NCI-H1694 (cell line): ENCODE data around the gene ZNF771.

ENCODE experiments used
- DNase-seq: peaks from one replicate; lab custom pipeline; 2025; lab: John Stamatoyannopoulos, UW

ZNF771 gene

DNA sequence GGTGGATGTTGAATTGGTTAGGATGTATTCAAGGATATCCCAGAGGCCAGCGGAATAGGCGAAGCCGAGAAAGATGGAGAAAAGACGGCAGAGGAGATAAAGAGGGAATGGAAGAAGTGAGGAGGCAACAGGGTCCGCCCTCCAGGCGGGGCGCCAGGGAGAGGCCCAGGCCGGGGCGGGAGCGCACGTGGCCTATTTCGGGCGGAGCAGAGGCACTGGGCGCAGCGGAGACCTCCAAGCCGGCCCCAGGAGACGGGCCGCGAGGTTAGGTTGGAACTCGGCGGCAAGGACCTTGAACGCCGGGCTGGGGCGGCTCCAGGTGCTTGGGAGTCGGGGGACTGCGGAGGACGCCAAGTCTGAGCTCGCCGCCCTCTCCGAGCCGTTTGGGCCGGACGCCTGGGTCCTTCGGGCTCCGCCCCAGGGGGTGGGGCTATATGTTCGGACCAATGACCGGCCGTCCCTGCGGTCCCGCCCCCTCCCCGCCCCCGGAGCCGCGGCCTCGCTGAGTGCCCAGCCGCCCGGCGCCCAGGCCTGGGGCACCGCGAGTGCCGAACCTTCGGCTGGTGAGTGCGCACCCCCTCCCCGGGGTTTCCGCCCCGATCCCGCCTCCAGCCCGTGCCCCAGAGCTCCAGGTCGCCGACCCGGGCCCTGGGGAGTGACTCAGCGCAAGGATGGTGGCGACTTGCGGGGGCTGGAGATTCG lies at the start of gene ZNF771:
TSS of gene ZNF771 (plus strand) at position 505 of the 702 bp plus-strand sequence. CDS start 448 bp downstream, outside the sequence.
- DNase-seq = peak; percentile 49

DNA sequence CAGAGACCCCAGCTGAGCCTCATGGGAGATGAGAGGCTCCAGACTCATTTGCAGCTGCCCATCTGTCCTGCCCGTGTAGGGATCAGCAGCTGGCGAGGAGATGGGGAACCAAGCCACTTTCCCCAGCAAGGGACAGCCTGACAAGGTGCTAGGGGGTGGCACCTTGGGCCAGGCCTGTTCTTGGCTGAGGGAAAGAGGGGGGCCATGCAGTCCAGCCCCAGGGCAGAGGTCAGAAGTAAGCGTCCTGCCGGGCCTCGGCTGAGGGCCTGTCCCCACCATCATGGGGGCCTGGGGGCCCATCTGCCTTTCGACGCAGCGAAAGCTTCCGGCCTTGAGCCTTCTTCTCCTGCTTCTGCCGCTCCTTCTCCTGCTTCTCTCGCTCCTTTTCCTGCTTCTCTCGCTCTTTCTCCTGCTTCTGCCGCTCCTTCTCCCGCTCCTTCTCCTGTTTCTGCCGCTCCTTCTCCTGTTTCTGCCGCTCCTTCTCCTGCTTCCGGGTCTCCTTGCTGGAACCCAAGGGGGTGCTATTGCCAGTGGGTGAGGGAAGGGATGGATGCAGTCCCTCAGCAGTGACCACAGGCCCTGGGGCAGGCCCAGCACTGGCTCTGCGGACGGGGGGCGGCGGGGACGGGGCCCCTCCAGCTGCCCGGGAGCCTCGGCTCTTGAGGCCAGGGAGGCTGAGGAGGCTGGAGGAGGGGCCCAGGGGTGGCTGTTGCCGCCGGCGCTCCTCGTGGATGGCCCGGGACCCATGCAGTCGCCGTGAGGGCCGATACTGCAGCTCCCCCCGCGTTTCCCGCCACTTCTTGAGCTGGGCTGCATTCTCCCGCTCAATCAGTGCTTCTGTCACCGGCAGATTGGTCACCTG lies 49.5 kb upstream of the ZNF771 start:
- no peak for DNase-seq

DNA sequence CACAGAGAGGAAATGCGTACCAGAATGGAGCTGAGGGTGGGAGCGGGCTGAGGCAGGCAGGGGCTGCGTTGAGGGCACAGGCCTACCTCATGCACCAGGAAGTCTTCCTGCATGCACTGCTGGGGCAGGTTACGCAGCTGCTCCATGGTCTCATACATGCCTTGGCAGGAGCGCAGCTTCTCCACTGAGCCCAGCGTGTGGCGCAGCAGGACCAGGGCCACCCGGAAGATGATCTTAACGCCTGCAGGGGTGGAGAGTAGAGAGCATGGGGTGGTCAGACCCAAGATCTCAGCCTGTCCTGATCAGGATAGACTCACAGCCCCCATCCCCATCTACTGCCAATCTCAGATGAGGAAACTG lies 48.8 kb upstream of the ZNF771 start:
- DNase-seq = no peak

DNA sequence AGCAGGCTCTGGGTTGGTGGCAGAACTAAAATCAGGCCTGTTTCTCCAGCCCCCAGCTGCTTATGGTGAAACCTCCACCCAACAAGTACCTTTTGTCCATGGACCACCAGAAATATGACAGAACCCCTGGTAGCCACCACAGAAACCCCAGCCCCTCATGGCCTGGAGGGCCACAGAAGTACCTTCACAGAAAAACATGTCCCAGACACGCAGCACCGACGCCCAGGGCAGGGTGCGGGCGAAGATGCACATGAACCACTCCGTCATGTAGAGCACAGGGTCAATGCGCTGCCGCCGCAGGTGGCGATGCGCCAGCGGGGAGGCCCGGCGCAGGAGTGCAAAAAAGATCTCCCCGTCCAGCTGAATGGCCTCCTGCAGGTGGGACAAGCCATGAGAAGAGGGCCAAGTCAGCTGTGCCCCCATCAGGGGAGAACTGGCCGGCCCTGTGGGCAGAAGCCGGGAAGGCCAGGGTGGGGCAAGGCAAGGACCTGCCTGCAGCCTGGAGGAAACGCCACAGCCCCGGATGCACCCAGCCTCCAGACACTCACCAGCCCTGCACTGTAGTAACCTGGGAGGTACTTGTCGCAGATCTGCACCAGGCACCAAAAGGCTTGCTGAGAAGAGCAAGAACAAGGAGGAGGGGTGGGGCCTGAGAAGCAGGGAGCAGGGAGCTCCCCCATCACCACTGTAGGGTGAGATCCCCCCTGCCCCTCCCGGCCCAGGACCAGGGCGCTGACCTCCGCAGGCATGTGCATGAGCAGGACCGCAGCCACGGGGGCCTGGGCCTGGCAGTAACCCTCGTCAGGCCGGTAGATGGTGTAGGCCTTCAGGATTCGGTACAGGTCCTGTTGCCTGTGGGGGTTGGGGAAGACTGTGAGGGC lies 48.2 kb upstream of the ZNF771 start:
- DNase-seq = no peak

DNA sequence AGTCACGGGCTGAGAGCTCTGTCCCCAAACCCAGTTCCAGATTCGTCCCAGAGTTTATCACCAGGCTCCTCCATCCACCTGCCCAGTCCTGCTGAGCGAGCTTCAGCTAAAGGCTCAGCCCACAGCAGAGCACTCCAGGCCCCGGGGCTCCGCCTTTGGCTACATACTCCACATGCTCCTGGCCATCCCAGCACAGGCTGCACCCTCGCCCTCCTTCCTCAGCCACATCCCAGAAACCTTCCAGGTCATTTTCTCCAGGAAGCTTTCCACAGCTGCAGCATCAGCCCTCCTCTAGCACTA lies 47.6 kb upstream of the ZNF771 start:
- no peak for DNase-seq

DNA sequence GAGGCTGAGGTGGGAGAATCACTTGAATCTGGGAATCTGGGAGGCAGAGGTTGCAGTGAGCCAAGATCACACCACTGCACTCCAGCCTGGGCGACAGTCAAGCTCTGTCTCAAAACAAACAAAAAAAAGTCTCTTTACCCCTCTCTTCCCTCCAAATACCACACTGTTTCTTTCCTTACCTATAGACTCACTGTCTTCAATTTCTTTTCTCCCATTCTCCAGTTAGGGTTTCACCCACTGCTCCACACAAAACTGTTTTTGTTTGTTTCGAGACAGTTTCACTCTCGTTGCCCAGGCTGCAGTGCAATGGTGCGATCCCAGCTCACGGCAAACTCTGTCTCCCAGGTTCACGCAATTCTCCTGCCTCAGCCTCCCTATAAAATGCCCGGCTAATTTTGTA lies 46.2 kb upstream of the ZNF771 start:
- DNase-seq = no peak

DNA sequence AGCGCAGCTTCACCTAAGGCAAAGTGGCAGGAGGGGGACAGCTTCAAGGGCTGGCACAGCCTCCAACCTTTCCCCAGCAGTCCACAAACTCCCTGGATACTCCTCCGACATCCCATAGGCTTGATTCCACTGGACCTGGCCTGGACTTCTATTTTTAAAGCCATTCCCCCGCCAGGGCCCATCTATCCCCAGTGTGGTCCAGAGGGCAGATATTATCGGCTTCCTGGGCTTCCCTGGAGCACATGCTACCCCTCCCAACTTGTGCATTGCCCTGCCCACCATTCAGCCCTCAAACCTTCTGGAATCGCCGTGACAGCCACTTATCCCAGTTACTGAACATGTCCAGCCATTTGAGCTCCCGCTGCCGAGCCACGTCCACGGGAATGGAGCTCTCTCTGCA lies 42.2 kb upstream of the ZNF771 start:
- no peak for DNase-seq

DNA sequence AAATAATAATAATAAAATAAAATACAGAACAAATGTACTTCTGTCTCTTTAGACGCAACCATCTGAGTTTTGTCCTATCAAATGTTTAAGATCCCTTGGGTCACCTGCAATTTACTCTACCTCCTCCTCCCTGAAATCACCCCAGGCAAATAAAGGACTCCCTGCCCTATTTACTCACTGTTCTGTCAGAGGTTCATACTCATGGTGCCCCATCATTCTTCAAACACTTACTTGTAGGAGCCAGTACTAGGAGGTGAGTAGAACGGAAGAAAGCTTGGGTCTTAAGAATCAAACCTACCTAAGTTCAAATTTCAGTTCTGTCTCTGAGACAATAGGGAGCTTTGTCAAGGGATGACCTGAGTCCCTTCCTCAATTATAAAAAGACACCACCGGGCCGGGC lies 40.9 kb upstream of the ZNF771 start:
- DNase-seq = no peak

DNA sequence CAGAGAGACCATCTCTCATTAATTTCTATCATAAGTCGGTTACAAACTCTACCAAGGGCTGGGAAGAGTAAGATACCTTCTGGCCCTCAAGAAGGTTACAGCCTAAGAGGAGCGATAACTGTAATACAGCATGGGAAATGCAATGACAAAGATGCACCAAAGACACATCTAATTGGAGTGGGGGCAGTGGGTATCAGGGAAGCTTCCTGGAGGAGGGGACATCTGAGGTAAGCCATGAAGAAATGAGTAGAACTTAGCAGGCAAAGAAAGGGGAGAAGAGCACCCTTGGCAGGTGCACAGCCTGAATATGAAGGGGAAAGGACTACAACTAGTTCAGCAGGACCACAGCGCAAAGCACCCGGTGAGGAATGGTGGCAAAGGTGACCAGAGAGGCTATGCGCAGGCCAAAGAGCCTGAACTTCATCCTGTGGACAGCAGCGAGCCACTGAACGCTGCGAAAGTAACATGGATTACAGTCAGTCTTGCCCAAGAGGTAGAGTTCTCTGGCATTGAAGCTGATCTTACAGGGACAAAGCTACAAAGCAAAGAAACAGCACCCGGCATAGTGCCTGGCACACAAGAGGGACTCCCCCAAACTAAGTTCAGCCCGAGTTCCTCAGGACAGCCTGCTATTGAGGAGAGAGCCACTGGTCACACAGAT lies 39.9 kb upstream of the ZNF771 start:
- no peak for DNase-seq

DNA sequence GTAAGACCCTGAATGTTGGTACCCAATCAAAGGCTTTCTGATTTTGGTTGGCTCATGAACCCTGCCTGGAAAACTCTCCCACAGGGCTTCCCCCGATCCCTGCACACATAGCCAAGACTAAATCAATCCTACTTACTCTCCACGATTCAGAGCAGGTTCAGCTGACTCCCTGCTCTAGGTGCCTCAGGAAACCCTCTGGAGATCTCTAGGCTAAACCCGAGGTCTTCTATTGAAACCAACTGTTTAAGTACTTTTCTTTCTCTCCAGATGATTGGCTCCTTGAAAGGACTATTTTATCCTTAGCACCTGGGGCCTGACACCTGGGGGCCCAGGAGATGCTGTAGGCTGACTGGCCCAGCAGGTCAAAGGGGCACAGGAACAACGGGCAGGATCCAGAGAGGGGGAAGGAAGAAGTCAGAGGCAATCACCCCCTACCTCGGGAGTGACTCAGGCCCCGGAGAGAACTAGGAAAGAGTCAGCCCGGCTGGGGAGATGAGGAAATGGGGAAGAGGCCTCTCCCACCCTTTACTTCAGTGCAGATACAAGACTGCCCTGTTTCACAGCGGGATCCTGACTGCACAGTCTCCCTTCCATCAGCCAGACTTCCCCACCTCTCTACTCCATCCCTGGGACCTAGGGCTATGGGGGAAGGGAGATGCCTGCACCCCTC lies 39.1 kb upstream of the ZNF771 start:
- no peak for DNase-seq

DNA sequence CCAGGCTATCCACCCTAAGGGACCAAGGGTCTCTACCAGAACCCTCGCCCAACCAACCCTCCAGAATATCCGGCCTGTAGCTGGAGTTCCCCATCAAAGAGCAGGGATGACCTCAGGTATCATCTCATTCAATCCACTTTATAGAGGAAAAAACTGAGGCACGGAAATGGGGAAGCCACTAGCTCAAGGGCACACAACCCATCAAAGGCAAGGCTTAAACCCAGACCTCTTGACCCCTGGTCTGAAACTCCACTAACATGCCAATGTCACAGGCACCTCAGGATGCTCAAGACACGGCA lies 38.7 kb upstream of the ZNF771 start:
- no peak for DNase-seq

DNA sequence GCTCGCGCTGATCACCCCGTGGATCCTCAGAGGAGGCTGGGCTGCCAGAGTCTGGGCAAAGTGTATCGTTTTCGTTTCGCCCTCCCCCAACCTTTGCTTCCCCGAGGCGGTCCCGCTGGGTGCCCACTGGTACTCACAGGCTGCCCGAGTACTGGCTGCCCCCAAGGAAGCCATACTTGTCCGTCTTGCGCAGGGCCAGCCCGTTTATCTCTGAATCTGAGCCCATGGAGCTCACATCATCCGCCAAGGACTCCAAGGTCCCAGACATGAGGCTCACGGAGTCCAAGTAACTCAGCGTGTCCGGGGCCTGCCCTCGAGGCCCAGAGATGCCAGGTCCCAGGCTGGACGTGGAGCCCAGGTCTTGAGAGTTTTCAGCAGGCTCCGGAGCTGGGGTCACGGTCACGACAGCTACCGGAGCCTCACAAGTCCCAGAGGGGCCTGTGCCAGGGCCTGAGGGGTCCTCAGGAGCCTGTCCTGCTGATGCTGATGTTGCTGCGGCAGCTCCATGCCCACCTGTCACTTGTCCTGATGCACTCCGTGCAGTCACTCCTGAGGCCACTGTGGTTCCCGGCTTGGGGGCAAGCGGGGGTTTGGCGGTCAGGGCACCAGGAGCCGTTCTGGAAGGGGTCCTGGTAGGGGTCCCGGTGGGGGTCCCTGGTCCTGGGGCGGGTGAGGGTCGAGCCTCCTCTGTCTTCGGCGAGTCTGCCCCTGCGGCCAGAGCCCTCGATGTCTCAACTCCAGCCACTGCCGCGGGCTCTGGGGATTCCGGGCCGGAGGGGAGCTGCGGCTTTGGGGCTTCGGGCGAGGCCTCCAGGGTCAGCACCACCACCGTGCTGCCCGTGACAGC lies 38.1 kb upstream of the ZNF771 start:
- no peak for DNase-seq

DNA sequence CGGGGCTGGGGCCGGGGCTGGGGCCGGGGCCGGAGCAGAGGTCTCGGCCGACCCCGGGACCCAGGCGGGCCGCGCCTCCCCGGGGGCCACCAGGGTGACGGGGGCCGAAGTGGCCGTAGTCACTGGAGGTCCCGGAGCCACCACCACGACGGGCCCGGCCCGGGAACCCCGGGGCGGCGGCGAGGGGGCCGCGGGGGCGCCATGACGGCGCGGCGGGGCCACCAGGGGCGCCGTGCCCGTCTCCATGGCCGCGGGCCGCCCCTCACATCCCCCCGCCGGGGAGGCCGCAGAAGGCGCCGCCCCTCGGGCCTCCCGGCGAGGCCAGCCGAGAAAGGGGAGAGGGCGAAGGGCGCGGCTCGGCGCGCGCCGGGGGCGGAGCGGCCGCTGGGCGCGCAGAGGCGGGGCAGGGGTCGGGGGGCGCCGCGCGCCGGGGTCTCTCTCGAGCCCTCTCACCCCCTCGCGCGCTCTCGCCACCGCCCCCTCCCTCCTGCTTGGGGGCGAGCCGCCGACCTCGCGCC lies 37.4 kb upstream of the ZNF771 start:
- no peak for DNase-seq

DNA sequence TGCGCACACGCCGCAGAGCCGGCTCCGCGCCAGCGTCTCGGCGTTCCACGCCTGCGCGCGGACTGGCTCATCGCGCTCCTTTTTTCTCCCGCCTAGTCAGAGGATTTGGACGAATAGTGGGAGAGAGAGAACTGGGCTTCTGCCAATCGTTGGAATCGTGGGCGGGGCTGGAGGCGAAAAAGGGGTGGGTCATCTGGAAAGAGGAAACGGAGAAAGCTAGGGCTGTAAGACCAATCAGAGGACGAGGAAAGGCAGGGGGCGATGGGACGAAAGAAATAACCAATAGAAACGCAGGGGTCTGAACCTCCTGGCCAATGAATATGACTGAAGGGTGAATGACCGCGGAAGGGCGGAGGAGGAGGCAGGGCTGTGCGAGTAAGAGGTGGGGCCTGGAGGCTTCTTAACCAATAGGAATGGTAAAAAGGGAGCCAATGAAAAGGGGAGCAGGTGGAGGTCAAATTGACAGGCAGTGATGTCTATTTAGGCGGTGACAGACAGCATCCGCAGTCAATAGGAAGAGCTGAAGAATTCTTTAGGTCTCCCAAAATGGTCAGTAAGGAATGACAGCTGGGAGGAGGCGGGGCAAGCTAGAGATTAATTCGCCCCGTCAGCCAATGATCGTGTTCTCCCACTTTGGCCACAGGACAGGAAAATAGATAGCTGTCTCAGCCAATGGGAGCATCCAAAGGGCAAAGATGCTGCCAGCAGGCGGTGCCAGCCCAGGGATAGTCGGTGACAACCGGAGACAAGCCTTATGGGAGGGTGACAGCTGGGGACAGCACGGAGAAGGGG lies 36.8 kb upstream of the ZNF771 start, which contains the start of gene TBC1D10B:
TSS of gene TBC1D10B (minus strand) at position 39 of the 792 bp plus-strand sequence. CDS start 311 bp downstream, outside the sequence.
- DNase-seq = peak; percentile 100

DNA sequence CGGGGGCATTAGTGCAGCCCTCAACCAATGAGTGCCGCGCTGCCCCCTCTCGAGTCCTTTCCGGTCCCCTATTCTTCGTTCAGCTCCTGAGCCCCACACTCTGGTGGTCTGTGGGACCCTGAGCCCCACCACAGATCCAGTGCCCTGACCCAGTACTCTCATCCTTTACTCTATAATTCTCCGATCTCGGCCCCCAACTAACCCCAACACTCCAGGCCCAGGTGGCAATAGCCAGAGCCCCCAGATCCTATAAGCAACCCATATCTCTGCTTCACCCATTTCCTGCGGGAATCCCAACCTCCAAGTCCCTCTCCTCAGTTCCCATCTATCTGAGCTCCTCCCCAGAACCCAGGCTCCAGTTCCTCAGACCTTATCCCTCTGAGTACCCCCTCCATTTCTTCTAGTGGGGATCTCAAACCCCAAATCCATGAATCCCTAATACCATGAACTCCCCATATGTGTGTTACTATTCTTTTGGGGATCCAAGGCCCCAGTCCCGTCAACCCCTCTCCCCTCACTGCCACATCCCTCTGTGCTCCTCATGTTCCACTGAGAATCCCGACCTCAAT lies 36.1 kb upstream of the ZNF771 start:
- DNase-seq = no peak

DNA sequence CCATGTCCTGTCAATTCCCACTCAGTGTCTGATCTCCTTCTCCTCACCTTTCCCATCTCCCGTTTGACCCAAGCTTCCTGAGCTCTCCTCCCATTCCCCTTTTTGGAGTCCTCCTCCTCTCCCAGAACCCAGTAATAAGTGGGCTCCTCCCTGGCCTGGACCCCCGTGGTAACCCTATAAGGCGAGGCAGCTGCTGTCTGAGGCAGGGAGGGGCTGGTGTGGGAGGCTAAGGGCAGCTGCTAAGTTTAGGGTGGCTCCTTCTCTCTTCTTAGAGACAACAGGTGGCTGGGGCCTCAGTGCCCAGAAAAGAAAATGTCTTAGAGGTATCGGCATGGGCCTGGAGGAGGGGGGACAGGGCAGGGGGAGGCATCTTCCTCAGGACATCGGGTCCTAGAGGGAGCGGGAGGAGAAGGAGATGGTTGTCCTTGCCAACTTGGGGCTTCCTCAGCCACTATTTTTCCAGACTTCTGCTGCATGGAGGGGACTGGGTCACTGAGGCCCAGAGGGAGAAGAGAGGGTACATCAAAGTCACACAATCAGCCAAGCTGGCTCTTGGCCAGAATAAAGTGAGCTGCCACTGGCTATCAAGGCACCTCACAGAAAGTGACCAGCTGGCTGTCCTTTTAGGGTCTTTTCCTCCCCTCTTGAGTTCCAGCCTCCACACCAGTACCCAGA lies 35.2 kb upstream of the ZNF771 start:
- DNase-seq = no peak

DNA sequence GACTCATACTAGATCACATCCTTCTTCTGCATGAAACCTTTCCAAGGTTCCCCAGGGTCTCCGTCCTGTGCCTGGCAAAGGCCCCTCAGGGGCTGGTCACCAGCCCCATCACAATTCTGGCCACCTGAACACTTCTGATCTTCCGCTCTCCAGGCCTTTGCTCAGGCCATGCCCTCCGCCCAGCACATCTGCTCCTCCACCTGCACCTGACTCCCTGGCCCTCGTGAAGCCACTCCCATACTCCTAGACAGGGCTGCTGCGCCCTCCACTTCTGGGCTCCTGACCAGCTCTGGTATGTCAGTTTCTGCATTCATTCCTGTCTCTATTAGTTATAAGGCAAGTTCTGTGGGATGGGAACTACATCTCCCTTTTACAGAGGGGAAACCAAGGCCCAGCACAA lies 34.7 kb upstream of the ZNF771 start:
- DNase-seq = no peak

DNA sequence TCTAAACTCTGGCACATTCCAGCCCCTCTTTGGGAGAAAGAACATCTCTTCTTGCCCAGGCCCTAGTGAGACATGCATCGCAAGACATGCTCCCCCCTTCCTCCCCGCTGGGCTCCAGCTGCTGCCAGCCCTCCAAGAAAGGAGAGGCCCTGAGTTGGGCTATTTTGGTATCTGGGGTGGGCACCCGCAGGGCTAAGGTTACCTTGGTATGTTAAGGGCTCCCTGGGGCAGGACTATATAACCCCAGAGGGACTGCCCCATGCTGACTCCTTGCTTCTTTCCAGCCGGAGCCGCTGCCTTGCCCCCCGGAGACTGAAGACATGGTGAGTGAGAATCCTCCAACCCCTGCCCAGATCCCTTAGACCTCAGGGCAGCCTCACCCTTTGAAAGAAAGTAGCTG lies 32.9 kb upstream of the ZNF771 start, which contains the start of gene MYL11:
TSS of gene MYL11 (plus strand) at position 265 of the 400 bp plus-strand sequence. CDS start at position 321, 56 bp downstream.
- DNase-seq = no peak

DNA sequence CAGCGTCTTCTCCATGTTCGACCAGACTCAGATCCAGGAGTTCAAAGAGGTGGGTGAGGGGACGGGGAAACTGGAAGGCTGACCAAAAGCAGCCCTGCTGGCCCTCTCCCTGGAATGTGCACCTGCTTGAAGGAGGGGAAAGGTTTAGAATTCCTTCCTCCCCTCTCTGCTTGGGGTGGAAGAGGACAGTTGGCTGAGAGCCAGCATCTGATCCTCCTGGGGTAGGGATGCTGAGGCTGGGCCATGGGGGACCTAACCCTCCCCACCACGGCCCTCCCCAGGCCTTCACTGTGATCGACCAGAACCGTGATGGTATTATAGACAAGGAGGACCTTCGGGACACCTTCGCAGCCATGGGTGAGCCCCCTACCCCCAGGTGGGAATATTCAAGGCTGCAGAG lies 31.5 kb upstream of the ZNF771 start:
- DNase-seq = no peak
